NB4 (cell line): ENCODE data around the gene ZNF469.

Experiments used
- DNase-seq: peaks from one replicate; pipeline ENCODE4 v3.0.0; 2010; ENCODE audit warnings: low read depth
- H3K4me3 ChIP-seq: one replicate; pipeline ENCODE4 v1.5.1; 2011; ENCODE audit warnings: mild to moderate bottlenecking, low read depth, low read length, moderate library complexity
- CTCF ChIP-seq: IDR thresholded peaks from one replicate; pipeline ENCODE4 v1.5.1; 2012; ENCODE audit warnings: low read depth, low read length
- MAX ChIP-seq: IDR thresholded peaks from 2 replicates; pipeline ENCODE4 v1.6.1; 2011; ENCODE audit warnings: low read depth, low read length
- MYC ChIP-seq: IDR thresholded peaks from 2 replicates; pipeline ENCODE4 v1.6.1; 2011; ENCODE audit warnings: low read depth, low read length
- POLR2A ChIP-seq: IDR thresholded peaks from 2 replicates; pipeline ENCODE4 v1.6.1; 2011; ENCODE audit warnings: mild to moderate bottlenecking; ENCODE audit not compliant: insufficient read length; ENCODE audit errors: extremely low read depth

ZNF469 gene

GRCh38 chr16:88422733-88423447 lies 40.1 kb downstream of the ZNF469 start:
- DNase-seq = no peak
- TF ChIP-seq CTCF (no peak), MAX (no peak), MYC (no peak), POLR2A (no peak)
- no peak overlapping the region for H3K4me3 ChIP-seq

- TF ChIP-seq CTCF (no peak), MYC (no peak), MAX (no peak), POLR2A (no peak)
- H3K4me3 ChIP-seq = no peak overlapping the region
- DNase-seq = no peak
These were observed 40.7 kb downstream of the ZNF469 start for GRCh38 chr16:88423448-88423850.

- TF ChIP-seq CTCF (no peak), MAX (no peak), POLR2A (no peak), MYC (no peak)
- DNase-seq = no peak
- no peak overlapping the region for H3K4me3 ChIP-seq
These were observed 42.0 kb downstream of the ZNF469 start for GRCh38 chr16:88424587-88425235.

- no peak for TF ChIP-seq CTCF
- no peak for TF ChIP-seq MYC
- TF ChIP-seq MAX = no peak
- no peak for TF ChIP-seq POLR2A
- DNase-seq = no peak
- H3K4me3 ChIP-seq = no peak overlapping the region
These were observed 43.3 kb downstream of the ZNF469 start for GRCh38 chr16:88426018-88426417.

- no peak for DNase-seq
- H3K4me3 ChIP-seq = no peak overlapping the region
- TF ChIP-seq CTCF = no peak
- no peak for TF ChIP-seq POLR2A
- no peak for TF ChIP-seq MYC
- TF ChIP-seq MAX = no peak
These were observed 44.6 kb downstream of the ZNF469 start for GRCh38 chr16:88427376-88427775.
